Renal pelvis (tissue), 4 donors: ENCODE measurements around the gene FAM216B. TPM values are rescaled to one million over a fixed set of nuclear protein-coding genes. Genes with fewer than 3 reads are reported as not detected.
"Not testable (repeated sequence)": the region's sequence is repeated elsewhere in the genome, so short reads cannot be mapped to it uniquely, and the experiment has no call there.

Experiments
- DNase-seq: peaks from one replicate; pipeline ENCODE4 v3.0.0-alpha.2; 2013
- polyA plus RNA-seq, 3 donors: library from polyadenylated mRNA; unstranded; fragments of 120-200 nt; gene quantifications; one replicate each; pipeline ENCODE4 v1.2.1, GENCODE V29; 2013; ENCODE audit not compliant: insufficient read length in 3 of 3

FAM216B gene
- polyA plus RNA-seq, 3 donors, result 0.03 TPM; not detected in 2

DNA sequence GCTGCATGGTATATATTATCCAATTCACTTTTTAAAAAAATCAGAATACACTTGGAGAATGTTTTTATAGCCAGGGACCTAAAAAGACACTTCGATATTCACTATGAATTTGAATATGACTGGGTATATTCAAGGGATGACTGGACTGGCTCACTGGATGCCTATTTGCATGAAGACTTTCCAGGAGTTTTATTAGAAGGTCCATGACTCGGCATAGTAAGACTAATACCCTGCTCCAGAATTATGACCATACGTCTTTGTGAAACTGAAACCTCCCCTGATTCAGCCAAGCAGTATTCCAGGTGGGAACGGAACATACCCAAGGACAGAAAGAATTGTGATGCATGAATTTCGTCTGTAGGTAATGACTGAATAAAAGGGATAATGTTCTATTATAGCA is 3.9 kb upstream of the FAM216B start:
- DNase-seq, result no peak

- no peak for DNase-seq
Measured at GRCh38 chr13:42780044-42780443, 1.3 kb upstream of the FAM216B start.

DNA sequence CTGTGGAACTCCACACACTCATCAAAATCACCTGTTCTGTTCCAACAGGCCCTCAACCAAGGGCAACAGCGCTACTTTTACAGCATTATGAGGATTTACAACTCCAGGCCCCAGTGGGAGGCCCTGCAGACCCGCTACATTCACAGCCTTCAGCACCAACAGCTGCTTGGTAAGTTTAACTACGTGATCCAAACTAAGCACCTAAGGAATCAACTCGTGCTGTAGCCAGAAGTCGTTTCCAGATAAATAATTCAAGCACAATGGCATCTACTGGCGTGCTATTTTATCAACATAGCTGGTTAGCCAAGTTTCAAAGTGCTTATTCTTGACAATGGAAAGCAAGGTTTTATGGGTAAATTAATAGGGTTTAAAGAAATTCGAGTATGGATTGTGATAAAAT is 5.3 kb downstream of the FAM216B start:
- DNase-seq, result peak; percentile 30

DNA sequence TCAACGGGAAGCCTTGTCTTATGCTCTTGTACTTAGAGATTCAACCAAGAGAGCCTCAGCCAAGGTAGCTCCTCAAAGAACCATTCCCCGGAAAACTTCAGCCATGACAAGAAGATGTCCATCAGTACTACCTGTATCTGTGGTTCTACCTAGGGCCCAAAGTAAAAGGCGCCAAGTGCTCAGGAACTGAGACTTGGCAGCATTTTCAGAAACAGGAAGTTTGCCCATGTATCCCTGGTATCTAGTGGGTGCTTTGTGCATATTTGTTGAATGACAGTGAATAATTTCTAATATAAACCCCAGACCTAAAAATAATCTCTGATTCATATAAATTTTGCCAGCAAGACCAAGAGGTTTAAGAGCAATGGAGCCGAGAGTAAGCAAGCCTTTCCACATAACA is 7.2 kb downstream of the FAM216B start:
- no peak for DNase-seq

DNA sequence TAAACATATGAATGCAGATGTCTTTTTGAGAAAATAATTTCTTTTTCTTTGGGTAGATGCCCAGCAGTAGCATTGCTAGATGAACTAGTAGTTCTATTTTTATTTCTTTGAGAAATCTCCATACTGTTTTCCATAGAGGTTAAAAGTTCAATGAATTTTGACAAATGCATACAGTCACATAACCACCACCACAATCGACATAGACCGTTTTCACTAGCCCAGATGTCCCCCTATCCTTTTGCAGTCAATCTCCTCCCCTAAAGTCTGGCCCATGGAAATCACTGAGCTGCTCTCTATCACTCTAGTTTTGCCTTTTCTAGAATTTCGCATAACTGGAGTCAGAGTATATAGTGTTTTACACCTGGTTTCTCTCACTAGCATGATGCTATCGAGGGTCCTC is 10.8 kb downstream of the FAM216B start:
- no peak for DNase-seq

DNA sequence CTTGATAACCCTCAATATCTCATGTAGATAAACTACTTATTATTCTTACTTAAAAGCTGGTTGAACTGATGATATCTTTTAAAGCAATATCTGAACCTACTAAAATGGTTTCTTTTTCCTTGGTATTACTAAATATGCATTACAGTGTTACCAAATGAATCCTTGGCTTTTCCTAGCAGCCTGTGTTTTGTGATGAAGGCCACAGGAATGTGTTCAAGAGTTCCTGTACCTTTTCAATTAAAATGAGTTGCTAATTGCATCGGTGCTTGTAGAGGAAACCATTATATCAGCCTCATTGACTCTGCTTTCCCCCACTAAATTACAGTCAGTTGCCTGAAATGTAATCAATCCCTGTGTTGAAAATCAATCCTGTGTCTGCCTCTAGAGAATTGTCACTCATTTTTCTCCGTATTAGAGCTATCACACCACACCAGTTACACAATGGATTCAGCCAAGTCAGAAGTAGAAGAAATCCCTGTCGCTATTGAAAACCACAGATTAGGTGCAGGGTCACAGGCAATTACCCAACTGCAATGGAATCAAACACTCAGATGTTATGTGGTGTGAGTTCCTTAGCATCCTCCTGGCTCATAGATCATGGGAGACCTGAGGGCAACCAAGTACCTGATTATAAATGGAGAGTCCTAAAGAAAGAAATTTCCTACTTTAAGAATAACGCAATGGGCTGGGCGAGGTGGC is 13.3 kb downstream of the FAM216B start:
- no peak for DNase-seq

GRCh38 chr13:42795666-42796065 is 14.3 kb downstream of the FAM216B start:
- no peak for DNase-seq

- no peak for DNase-seq
Measured at GRCh38 chr13:42796747-42797356, 15.5 kb downstream of the FAM216B start.

- no peak for DNase-seq
Measured at GRCh38 chr13:42798118-42798517, 16.7 kb downstream of the FAM216B start.

DNA sequence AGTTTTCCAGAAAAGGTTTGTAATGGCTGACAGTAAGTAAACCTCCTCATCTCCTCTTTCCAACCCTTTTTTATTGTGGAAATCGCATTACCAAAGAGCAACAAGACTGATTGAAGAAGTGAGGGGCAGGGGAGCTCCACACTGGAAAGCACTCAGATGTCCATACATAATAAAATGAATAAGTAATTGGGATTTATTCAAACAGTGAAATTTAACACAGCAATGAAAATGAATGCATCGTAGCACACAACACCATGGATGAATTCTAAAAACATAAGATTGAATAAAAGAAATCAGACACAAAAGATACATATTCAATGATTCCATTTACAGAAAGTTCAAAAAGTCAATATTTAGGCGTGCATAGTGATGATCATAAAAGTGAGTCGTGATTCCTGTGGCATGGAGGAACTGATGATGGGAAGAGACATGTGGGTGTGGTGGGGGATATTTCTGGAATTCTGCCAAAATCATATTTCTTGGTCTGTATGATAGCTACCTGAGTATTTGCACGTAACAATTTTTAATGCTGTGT is 18.8 kb downstream of the FAM216B start:
- DNase-seq, result no peak

DNA sequence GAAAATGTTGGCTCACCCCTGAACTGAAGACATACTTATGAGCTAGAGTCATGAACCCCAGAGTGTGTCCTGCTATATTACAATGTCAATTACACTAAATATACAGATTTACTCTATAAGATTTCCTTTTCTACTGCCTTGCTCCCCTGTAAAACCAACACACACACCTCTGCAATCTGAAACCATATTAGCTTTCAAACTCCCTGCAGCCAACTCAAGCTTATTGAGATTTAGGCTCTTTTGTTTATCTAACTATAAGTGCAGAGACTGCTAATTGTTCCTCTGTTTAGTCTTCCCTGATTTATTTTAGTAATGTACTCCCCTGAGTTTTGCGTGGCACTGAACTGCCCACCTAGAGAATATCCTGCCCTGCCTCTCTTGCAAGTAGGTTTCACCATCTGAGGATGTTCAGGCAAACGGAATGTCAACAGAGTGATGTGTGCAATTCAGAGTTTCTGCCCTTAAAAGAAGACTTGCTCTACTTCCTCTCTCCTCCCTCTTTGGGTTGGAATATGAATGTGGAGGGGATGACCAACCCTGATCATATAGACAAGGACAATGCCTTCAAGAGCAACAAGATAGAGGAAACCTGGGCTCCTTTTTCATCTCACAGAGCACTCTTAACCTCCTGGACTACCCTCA is 22.3 kb downstream of the FAM216B start:
- DNase-seq, result no peak

- no peak for DNase-seq
Measured at GRCh38 chr13:42804244-42804874, 23.0 kb downstream of the FAM216B start.

- DNase-seq, result no peak
Measured at GRCh38 chr13:42807241-42807640, 25.9 kb downstream of the FAM216B start.

DNA sequence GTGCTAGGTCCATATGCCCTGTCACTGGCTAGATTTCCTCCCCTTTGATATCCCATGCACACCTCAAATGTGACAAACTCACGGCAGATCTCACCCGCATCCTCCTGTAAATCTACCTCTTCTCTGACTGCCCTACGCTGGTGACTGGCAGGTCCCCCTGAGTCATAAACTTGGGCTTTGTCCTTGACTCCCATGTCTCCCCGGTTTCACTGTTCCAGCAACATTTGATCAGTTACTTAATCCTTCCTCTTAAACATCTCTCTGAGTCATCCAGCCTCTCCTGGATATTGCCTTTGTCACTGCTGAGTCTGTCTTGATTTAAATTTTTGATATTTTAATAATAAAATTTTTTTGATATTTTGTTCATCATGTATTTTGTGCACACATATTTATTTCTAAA is 26.5 kb downstream of the FAM216B start:
- DNase-seq, result no peak

GRCh38 chr13:42808341-42808940 is 27.1 kb downstream of the FAM216B start:
- DNase-seq, result no peak

DNA sequence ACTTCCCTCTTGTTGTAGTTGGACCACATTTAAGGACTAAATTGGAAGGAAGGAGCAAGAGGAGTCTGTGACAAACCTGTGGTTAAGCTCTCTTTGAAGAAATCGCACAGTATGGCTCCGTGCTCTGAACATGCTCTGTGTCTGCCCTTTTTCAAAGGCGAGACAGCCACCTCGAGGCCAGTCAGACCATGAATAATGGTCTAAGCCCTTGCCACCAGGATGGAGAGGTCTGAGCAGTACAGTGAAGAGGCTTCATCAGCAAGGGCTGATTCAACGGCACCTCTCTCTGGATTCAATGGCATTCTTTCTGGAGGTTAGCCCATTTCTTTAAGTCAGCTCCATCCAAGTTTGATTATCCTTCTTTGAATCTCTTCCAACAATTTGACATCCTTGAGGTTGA is 30.9 kb downstream of the FAM216B start:
- no peak for DNase-seq

- DNase-seq, result no peak
Measured at GRCh38 chr13:42814868-42815267, 33.5 kb downstream of the FAM216B start.

GRCh38 chr13:42815681-42816080 is 34.3 kb downstream of the FAM216B start:
- DNase-seq, result no peak

GRCh38 chr13:42816538-42816937 is 35.2 kb downstream of the FAM216B start:
- DNase-seq, result no peak

DNA sequence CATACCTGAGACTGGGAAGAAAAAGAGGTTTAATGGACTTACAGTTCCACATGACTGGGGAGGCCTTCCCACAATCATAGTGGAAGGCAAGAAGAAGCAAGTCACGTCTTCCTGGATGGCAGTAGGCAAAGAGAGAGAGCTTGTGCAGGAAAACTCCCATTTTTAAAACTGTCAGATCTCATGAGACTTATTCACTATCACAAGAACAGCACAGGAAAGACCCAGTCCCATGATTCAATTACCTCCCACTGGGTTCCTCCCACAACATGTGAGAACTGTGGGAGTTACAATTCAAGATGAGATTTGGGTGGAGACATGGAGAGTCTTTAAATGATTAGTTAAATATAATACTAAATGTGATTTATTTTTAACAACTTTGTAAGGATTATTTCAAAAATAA is 38.3 kb downstream of the FAM216B start:
- not testable (repeated sequence) for DNase-seq

DNA sequence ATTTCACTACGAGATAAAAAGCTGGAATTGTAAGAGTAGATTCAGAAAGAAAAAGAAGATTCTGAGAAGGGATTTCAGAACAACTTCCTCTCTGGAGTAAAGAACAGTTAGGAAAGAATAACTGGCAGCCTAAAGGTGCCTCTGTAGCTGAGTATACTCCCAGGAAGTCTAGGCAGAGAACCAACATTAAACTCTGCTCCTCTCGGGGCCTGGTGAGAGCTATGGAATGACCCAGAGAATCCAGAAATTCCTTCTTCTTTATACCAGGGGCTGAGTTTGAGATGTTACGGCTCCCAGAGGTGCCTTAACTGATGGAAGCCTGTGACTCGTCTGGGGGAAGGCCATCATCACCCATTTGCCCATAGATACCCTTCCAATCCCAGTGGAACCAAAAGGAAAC is 39.1 kb downstream of the FAM216B start:
- no peak for DNase-seq

GRCh38 chr13:42821437-42821836 is 40.1 kb downstream of the FAM216B start:
- no peak for DNase-seq
